Naive B cell (primary cell): ENCODE results near the gene CHAF1B. TPM values are rescaled to one million over a fixed set of nuclear protein-coding genes. Genes with fewer than 3 reads are reported as not detected.

ENCODE experiments used
- ATAC-seq, 2 donors: fragments of 150-1000 bp; cut with Tn5 transposase; 2 replicates each; pipeline ENCODE4 v1.10.0; 2021; ENCODE audit warnings: low read depth in 2 of 2, mild to moderate bottlenecking in 2 of 2, moderate library complexity in 2 of 2
- DNase-seq: peaks from one replicate; pipeline ENCODE4 v3.0.0; 2022
- H3K27ac Mint-ChIP-seq, 6 donors: one replicate each; pipeline ENCODE4 v1.8.0; 2020 to 2022; ENCODE audit warnings: mild to moderate bottlenecking in 6 of 6, mixed read lengths in 6 of 6, moderate library complexity in 5 of 6, inconsistent platforms in 2 of 6
- H3K27me3 Mint-ChIP-seq, 3 donors: one replicate each; pipeline ENCODE4 v1.8.0; 2021 to 2022; ENCODE audit warnings: mixed read lengths in 3 of 3, mild to moderate bottlenecking in 1 of 3
- H3K36me3 Mint-ChIP-seq, 2 donors: one replicate each; pipeline ENCODE4 v1.8.0; 2020 to 2022; ENCODE audit warnings: mixed read lengths in 2 of 2, inconsistent platforms in 1 of 2, mild to moderate bottlenecking in 1 of 2
- H3K4me1 Mint-ChIP-seq, 3 donors: one replicate each; pipeline ENCODE4 v1.8.0; 2020 to 2022; ENCODE audit warnings: mixed read lengths in 3 of 3, inconsistent platforms in 1 of 3, mild to moderate bottlenecking in 1 of 3, moderate library complexity in 1 of 3
- H3K4me3 Mint-ChIP-seq, 8 donors: one replicate each; pipeline ENCODE4 v1.8.0; 2020 to 2022; ENCODE audit warnings: mild to moderate bottlenecking in 8 of 8, mixed read lengths in 8 of 8, moderate library complexity in 8 of 8, inconsistent platforms in 2 of 8
- H3K9me3 Mint-ChIP-seq, 7 donors: one replicate each; pipeline ENCODE4 v1.8.0; 2020 to 2022; ENCODE audit warnings: mixed read lengths in 7 of 7, mild to moderate bottlenecking in 5 of 7, inconsistent platforms in 2 of 7, moderate library complexity in 1 of 7
- polyA plus RNA-seq, 6 donors: library from polyadenylated mRNA; unstranded; fragments of 300-500 nt; fragmentation: Illumina TruSeq; gene quantifications; one replicate each; pipeline ENCODE4 v1.2.3, GENCODE V29; 2021; ENCODE audit warnings: low read depth in 6 of 6

Gene CHAF1B
- polyA plus RNA-seq, 6 donors from 2014 or later, result 0.33 to 1.8 (median 0.55) TPM

DNA sequence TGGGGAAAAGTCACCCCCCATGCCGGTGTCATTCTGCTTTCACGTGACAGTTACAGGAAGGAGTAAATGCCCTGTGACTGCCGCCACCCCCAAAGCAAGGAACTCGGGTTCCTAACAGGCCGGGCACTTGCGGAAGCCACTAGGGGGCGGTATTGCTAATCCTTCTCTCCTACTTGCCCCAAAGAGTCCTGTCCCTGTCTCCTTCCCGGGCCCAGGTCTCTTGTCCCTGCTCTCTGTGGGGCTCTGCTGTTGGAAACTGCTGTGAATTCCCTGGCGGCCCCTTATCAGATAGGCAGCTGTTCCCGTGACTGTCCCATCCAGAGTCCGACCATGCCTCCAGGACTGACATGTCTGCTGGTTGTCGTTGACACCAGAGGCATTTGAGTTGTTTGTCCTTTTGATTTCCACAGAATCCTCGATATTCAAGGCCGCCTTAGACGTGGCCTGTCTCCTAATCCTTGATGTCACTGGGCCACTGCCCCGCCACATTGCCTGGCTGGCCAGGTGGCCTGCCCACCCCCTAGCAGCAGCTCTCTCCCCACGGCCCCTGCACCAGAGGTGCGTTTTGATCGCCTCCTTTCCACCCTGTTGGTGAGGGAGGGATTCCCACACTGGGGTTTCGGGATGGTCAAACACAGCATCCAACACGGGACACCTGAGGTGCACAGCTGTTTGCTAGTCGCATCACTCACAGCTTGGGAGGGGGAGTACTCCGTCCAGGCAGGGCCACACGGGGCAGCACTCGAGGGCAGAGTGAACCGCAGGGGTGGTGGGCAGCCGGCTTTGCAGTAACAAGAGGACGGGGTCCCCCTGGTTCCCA is 37.3 kb downstream of the CHAF1B start:
- Mint-ChIP-seq H3K4me3 (peak overlapping the region in 1 of 8 donors; percentile 15), H3K36me3 (no peaks in the 10 kb centered on the region), H3K4me1 (no peaks in the 10 kb centered on the region), H3K9me3 (no peaks in the 10 kb centered on the region), H3K27ac (peak overlapping the region in 1 of 6 donors; percentile 34), H3K27me3 (no peaks in the 10 kb centered on the region)
- DNase-seq (no peak), ATAC-seq (no peak)

DNA sequence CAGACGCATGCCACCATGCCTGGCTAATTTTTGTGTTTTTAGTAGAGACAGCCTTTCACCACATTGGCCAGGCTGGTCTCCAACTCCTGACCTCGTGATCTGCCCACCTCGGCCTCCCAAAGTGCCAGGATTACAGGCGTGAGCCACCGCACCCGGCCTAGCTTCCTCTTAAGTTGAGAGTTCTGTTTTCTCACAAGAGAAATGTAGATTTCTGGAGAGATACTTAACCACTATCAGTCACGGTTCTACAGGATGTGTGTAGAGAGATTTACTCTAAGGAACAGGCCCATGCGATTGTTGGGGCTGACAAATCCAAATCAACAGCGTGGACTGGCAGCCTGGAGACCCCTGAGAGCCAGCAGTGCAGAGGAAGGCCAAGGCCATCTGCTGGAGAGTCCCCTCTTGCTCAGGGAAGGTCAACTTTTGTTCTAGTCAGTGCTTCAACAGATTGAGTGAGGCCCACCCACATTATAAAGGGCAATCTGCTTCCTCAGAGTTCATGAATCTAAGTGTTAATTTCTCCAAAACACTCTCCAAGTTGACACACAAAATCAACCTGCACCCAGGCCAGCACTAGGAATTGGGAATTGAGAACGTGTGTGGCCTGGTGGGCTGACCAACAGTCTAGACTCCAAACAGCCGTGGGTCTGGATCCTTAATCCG is 38.7 kb downstream of the CHAF1B start:
- no peaks in the 10 kb centered on the region for H3K9me3 Mint-ChIP-seq
- DNase-seq, result no peak
- H3K27me3 Mint-ChIP-seq, result peaks cover 0 to 7% (median 0%) of the 10 kb centered on the region in 3 donors
- no peak overlapping the region for H3K4me3 Mint-ChIP-seq
- H3K27ac Mint-ChIP-seq, result peak overlapping the region in 1 of 6 donors; percentile 74
- ATAC-seq, result no peak
- no peaks in the 10 kb centered on the region for H3K36me3 Mint-ChIP-seq
- peaks cover 0 to 4% (median 0%) of the 10 kb centered on the region in 3 donors for H3K4me1 Mint-ChIP-seq

DNA sequence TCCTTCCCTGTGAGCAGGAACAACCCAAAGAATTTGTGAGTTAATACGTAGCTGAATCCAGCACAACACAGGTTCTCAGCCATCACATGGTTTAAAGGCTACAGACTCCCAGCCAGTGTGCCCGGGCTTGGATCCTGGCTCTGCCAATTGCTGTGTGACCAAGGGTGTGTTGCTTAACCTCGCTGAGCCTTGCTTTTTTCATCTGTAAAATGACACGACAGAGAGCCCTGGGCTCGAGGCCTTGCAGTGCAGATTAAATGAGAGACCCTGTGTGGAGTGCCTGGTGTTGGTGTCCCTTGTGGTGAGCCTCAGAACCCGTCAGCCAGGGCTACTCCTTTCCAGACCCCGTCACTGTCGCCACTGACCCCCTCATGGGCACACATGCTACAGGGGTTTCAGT is 39.4 kb downstream of the CHAF1B start:
- Mint-ChIP-seq H3K9me3 (no peaks in the 10 kb centered on the region), H3K27ac (no peak overlapping the region), H3K27me3 (peaks cover under 1 to 14% (median 2%) of the 10 kb centered on the region in 3 donors), H3K36me3 (no peaks in the 10 kb centered on the region), H3K4me3 (no peak overlapping the region), H3K4me1 (peaks cover under 1 to 4% (median 1%) of the 10 kb centered on the region in 3 donors)
- ATAC-seq, result no peak
- no peak for DNase-seq

GRCh38 chr21:36425286-36425685 is 40.1 kb downstream of the CHAF1B start:
- no peaks in the 10 kb centered on the region for H3K36me3 Mint-ChIP-seq
- peaks cover 7 to 21% (median 9%) of the 10 kb centered on the region in 3 donors for H3K27me3 Mint-ChIP-seq
- H3K9me3 Mint-ChIP-seq, result no peaks in the 10 kb centered on the region
- DNase-seq (no peak), ATAC-seq (no peak)
- H3K4me3 Mint-ChIP-seq, result no peak overlapping the region
- H3K27ac Mint-ChIP-seq, result no peak overlapping the region
- peaks cover 4 to 8% (median 8%) of the 10 kb centered on the region in 3 donors for H3K4me1 Mint-ChIP-seq

GRCh38 chr21:36427502-36427901 is 42.3 kb downstream of the CHAF1B start:
- H3K4me3 Mint-ChIP-seq, result no peak overlapping the region
- no peak for ATAC-seq
- H3K9me3 Mint-ChIP-seq, result peaks cover 0 to 3% (median 0%) of the 10 kb centered on the region in 7 donors
- no peak overlapping the region for H3K27ac Mint-ChIP-seq
- DNase-seq, result no peak
- H3K36me3 Mint-ChIP-seq, result no peaks in the 10 kb centered on the region
- H3K4me1 Mint-ChIP-seq, result peaks cover 4 to 15% (median 14%) of the 10 kb centered on the region in 3 donors
- peaks cover 23 to 41% (median 31%) of the 10 kb centered on the region in 3 donors for H3K27me3 Mint-ChIP-seq

DNA sequence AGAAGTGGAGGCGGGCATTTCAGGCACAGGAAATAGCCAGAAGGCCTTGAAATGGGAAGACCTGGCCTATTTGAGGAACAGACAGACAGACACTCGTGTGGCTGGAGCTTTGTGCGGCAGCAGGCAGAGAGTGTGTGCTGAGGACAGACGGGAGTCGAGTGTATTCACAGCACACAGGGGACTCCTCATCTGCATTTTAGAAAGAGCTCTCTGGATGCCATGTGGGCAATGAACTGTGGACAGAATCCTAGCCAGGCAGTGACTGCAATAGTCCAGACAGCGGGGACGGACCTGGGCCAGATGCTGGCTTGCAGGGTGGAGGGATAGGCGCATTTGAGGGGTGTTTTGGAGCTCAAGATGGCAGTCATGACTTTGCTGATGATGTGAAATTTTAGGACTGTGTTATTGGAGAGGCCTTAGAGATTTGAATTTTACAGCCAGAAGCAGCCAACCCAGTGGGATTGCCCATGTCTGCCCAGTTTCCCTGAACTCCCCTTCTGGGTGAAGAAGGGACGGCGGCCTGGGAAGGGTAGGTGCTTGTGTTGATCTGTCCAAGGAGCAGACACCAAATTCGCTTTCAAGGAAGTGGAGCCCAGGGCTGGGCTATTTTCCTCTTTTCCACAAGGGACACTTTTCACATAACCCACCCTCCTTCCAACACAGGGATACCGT is 43.7 kb downstream of the CHAF1B start:
- Mint-ChIP-seq H3K4me1 (peaks cover 4 to 15% (median 14%) of the 10 kb centered on the region in 3 donors), H3K27me3 (peaks cover 29 to 54% (median 38%) of the 10 kb centered on the region in 3 donors), H3K27ac (peak overlapping the region in 1 of 6 donors; percentile 13), H3K4me3 (peak overlapping the region in 4 of 8 donors; percentile 34 to 85 (median 46)), H3K9me3 (peaks cover 0 to 3% (median 0%) of the 10 kb centered on the region in 7 donors), H3K36me3 (no peaks in the 10 kb centered on the region)
- DNase-seq (no peak), ATAC-seq (no peak)

GRCh38 chr21:36429947-36430546 is 44.9 kb downstream of the CHAF1B start:
- Mint-ChIP-seq H3K9me3 (peaks cover 0 to 3% (median 0%) of the 10 kb centered on the region in 7 donors), H3K4me1 (peaks cover 4 to 15% (median 14%) of the 10 kb centered on the region in 3 donors), H3K36me3 (no peaks in the 10 kb centered on the region), H3K4me3 (peak overlapping the region; percentile 60 to 87 (median 83)), H3K27me3 (peaks cover 33 to 65% (median 49%) of the 10 kb centered on the region in 3 donors), H3K27ac (peak overlapping the region in 3 of 6 donors; percentile 13 to 84 (median 20))
- DNase-seq (peak; percentile 23), ATAC-seq (peak; percentile 86 to 87)

GRCh38 chr21:36430841-36431240 is 45.6 kb downstream of the CHAF1B start:
- no peaks in the 10 kb centered on the region for H3K36me3 Mint-ChIP-seq
- peaks cover 0 to 3% (median 0%) of the 10 kb centered on the region in 7 donors for H3K9me3 Mint-ChIP-seq
- peak overlapping the region in 4 of 8 donors; percentile 73 to 87 (median 83) for H3K4me3 Mint-ChIP-seq
- H3K27ac Mint-ChIP-seq, result no peak overlapping the region
- ATAC-seq (no peak), DNase-seq (no peak)
- peaks cover 4 to 15% (median 14%) of the 10 kb centered on the region in 3 donors for H3K4me1 Mint-ChIP-seq
- H3K27me3 Mint-ChIP-seq, result peaks cover 33 to 65% (median 50%) of the 10 kb centered on the region in 3 donors

- peaks cover 33 to 65% (median 50%) of the 10 kb centered on the region in 3 donors for H3K27me3 Mint-ChIP-seq
- H3K4me1 Mint-ChIP-seq, result peaks cover 4 to 15% (median 14%) of the 10 kb centered on the region in 3 donors
- H3K27ac Mint-ChIP-seq, result no peak overlapping the region
- no peak for DNase-seq
- ATAC-seq, result no peak
- H3K36me3 Mint-ChIP-seq, result no peaks in the 10 kb centered on the region
- peaks cover 0 to 3% (median 0%) of the 10 kb centered on the region in 7 donors for H3K9me3 Mint-ChIP-seq
- peak overlapping the region in 1 of 8 donors; percentile 2 for H3K4me3 Mint-ChIP-seq
These were observed 46.1 kb downstream of the CHAF1B start for GRCh38 chr21:36431252-36431651.

GRCh38 chr21:36433059-36433709 is 48.0 kb downstream of the CHAF1B start:
- DNase-seq (no peak), ATAC-seq (no peak)
- Mint-ChIP-seq H3K4me3 (no peak overlapping the region), H3K36me3 (no peaks in the 10 kb centered on the region), H3K27me3 (peaks cover 37 to 65% (median 50%) of the 10 kb centered on the region in 3 donors), H3K4me1 (peaks cover 0 to 15% (median 14%) of the 10 kb centered on the region in 3 donors), H3K27ac (no peak overlapping the region), H3K9me3 (peaks cover 0 to 7% (median 0%) of the 10 kb centered on the region in 7 donors)

- ATAC-seq, result no peak
- Mint-ChIP-seq H3K27ac (no peak overlapping the region), H3K36me3 (no peaks in the 10 kb centered on the region), H3K9me3 (peaks cover 0 to 7% (median 0%) of the 10 kb centered on the region in 7 donors), H3K27me3 (peaks cover 37 to 56% (median 50%) of the 10 kb centered on the region in 3 donors), H3K4me3 (no peak overlapping the region), H3K4me1 (peaks cover 0 to 15% (median 14%) of the 10 kb centered on the region in 3 donors)
- no peak for DNase-seq
These were observed 49.0 kb downstream of the CHAF1B start for GRCh38 chr21:36434144-36434543.
